ENCODE measurements around the gene EDN2. TPM values are rescaled to one million over a fixed set of nuclear protein-coding genes. Genes with fewer than 3 reads are reported as not detected.

EDN2 gene
- total and polyA plus RNA-seq, 9 donors = 0.20 to 24.8 (median 0.36) TPM; not detected in 4

DNA sequence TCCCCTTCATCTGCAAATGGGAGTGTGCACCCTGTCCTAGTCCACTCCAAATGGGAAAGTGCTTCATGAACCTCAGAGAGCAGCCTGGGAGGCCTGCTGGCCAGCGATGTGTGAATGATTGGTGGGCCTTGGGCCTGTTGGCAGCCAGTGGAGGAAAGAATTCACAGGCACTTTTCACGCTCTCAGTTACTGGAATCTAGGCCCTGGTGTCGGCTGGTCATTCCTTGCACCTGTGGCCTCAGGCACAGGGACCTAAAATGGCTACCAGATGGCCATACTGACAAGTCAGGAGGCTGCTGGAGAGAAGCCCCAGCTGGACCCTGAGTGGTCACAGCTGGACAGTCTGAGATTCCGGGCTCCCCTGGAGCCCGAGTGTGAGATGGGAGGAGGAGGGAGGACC lies 18.4 kb upstream of the EDN2 start:
- Histone ChIP-seq H3K4me3 (no peak overlapping the region), H3K9me3 (no peaks in the 10 kb centered on the region), H3K36me3 (no peaks in the 10 kb centered on the region), H3K4me1 (ENCODE audit: insufficient read depth) (peaks cover 1% of the 10 kb centered on the region), H3K27me3 (no peaks in the 10 kb centered on the region), H3K27ac (no peak overlapping the region)
- TF ChIP-seq EP300 (IDR thresholded peaks at IDR 0.05) (no peak), POLR2A (IDR thresholded peaks at IDR 0.05) (no peak)
- TF ChIP-seq, protein P1, sequence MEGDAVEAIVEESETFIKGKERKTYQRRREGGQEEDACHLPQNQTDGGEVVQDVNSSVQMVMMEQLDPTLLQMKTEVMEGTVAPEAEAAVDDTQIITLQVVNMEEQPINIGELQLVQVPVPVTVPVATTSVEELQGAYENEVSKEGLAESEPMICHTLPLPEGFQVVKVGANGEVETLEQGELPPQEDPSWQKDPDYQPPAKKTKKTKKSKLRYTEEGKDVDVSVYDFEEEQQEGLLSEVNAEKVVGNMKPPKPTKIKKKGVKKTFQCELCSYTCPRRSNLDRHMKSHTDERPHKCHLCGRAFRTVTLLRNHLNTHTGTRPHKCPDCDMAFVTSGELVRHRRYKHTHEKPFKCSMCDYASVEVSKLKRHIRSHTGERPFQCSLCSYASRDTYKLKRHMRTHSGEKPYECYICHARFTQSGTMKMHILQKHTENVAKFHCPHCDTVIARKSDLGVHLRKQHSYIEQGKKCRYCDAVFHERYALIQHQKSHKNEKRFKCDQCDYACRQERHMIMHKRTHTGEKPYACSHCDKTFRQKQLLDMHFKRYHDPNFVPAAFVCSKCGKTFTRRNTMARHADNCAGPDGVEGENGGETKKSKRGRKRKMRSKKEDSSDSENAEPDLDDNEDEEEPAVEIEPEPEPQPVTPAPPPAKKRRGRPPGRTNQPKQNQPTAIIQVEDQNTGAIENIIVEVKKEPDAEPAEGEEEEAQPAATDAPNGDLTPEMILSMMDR (IDR thresholded peaks at IDR 0.05) = no peak
- 64 to 77% (median 67%) methylated on average over 5 of the region's 5 CpGs for WGBS, 3 donors
- no peak for DNase-seq
- intact Hi-C loops (cut with DNase I) = no loop called here

DNA sequence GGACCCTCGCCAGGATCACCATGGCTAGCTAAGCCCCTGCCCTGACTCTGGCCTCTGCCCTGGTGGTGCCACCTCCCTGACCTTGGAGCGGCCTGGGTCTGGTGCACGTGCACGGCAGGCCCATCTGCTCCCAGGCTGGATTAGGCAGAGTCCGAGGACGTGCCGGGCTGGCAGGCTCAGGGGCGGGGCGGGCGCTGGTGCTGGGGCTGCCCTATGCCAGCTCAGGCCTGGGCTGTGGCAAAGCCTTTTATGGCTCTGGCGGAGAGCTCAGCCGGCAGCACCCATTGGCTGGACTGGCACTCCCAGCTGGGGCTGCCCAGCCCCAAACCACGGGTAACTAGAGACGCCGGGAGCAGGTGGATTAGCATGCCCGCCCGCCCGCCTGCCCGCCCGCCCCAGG lies 17.1 kb upstream of the EDN2 start:
- H3K9me3 ChIP-seq = no peaks in the 10 kb centered on the region
- H3K27ac ChIP-seq = no peak overlapping the region
- WGBS, 3 donors = 93 to 98% (median 97%) methylated on average over 8 to 20 of the region's 20 CpGs
- no peaks in the 10 kb centered on the region for H3K27me3 ChIP-seq
- H3K4me3 ChIP-seq = no peak overlapping the region
- no peak for DNase-seq
- H3K36me3 ChIP-seq = no peaks in the 10 kb centered on the region
- H3K4me1 ChIP-seq (ENCODE audit: insufficient read depth) = peaks cover 1% of the 10 kb centered on the region
- TF ChIP-seq POLR2A (IDR thresholded peaks at IDR 0.05) (no peak), EP300 (IDR thresholded peaks at IDR 0.05) (no peak)
- TF ChIP-seq, protein P1 (IDR thresholded peaks at IDR 0.05) = no peak
- intact Hi-C loops (cut with DNase I) = no loop called here

DNA sequence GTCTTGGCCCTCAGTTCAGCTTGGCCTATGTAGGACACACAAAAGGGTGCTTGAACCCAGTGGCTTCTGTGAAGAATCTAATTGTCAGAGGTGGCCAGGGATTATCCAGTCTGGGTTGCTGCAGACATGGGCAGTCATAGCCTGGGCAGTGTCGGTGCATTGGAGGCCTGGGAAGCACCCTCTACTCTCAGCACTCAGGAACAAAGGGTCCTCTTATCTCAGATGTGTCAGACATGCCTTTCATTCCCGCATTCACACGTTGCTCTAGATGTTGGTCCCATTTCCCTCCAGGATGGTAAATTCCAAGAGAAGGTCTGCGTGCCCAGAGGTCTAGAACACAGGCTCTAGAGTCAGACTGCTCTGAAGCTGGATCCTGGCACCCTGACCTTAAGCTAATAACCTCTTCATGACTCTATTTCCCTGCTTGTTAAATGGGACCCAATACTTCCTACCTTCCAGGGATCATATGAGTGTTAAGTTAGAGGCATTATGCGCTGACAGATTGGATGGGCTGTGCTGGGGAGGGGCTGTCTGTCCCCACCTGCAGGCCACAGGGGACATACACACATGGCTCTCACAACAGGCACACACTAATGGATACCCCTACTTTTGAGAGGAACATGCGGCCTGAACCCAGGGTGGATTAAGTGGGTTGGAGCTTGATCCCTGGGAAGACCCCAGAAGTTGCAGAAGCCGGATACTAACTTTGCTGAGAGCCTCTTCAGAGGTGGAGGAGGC lies 16.5 kb upstream of the EDN2 start:
- no peaks in the 10 kb centered on the region for H3K36me3 ChIP-seq
- DNase-seq = no peak
- 83 to 88% (median 88%) methylated on average over 7 of the region's 7 CpGs for WGBS, 3 donors
- H3K27ac ChIP-seq = no peak overlapping the region
- TF ChIP-seq, protein P1 (IDR thresholded peaks at IDR 0.05) = no peak
- no peak for TF ChIP-seq POLR2A (IDR thresholded peaks at IDR 0.05)
- no peak for TF ChIP-seq EP300 (IDR thresholded peaks at IDR 0.05)
- H3K9me3 ChIP-seq = no peaks in the 10 kb centered on the region
- intact Hi-C loops (cut with DNase I) = no loop called here
- no peaks in the 10 kb centered on the region for H3K27me3 ChIP-seq
- peaks cover 2% of the 10 kb centered on the region for H3K4me1 ChIP-seq (ENCODE audit: insufficient read depth)
- H3K4me3 ChIP-seq = no peak overlapping the region

DNA sequence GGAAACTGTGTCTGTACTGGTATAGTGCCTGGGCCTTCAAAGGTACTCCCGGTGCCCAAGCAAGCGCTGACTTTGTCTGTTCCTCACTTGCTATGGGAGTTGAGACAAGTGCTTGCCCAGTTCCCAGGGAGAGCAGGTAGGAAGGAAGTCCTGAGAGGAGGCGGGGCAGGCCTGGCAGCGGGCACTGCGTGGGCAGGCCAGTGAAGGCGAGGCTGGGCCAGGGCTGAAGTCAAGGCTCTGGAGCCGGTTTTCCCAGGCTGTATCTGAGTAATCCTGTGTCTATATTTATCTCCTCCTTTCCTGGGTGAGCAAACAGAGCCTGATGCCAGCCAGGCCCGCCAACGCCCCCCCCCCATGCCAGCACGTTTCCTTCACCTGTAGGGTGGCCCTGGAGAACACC lies 15.9 kb upstream of the EDN2 start:
- no peak overlapping the region for H3K4me3 ChIP-seq
- no peak overlapping the region for H3K27ac ChIP-seq
- no peaks in the 10 kb centered on the region for H3K9me3 ChIP-seq
- WGBS, 3 donors = 67 to 77% (median 75%) methylated on average over 10 of the region's 10 CpGs
- H3K27me3 ChIP-seq = no peaks in the 10 kb centered on the region
- intact Hi-C loops (cut with DNase I) = no loop called here
- no peak for TF ChIP-seq POLR2A (IDR thresholded peaks at IDR 0.05)
- TF ChIP-seq, protein P1 (IDR thresholded peaks at IDR 0.05) = no peak
- TF ChIP-seq EP300 (IDR thresholded peaks at IDR 0.05) = no peak
- H3K4me1 ChIP-seq (ENCODE audit: insufficient read depth) = peaks cover 6% of the 10 kb centered on the region
- DNase-seq = no peak
- no peaks in the 10 kb centered on the region for H3K36me3 ChIP-seq

All from ovary (tissue), 9 donors.